ENCODE results near the gene PTPRE. TPM values are rescaled to one million over a fixed set of nuclear protein-coding genes. Genes with fewer than 3 reads are reported as not detected.
A peak's percentile ranks its signal among the peaks of the same experiment; 100 is the strongest.

The PTPRE gene
- total RNA-seq, 1 donor from 2014 or later: 0.21 TPM

DNA sequence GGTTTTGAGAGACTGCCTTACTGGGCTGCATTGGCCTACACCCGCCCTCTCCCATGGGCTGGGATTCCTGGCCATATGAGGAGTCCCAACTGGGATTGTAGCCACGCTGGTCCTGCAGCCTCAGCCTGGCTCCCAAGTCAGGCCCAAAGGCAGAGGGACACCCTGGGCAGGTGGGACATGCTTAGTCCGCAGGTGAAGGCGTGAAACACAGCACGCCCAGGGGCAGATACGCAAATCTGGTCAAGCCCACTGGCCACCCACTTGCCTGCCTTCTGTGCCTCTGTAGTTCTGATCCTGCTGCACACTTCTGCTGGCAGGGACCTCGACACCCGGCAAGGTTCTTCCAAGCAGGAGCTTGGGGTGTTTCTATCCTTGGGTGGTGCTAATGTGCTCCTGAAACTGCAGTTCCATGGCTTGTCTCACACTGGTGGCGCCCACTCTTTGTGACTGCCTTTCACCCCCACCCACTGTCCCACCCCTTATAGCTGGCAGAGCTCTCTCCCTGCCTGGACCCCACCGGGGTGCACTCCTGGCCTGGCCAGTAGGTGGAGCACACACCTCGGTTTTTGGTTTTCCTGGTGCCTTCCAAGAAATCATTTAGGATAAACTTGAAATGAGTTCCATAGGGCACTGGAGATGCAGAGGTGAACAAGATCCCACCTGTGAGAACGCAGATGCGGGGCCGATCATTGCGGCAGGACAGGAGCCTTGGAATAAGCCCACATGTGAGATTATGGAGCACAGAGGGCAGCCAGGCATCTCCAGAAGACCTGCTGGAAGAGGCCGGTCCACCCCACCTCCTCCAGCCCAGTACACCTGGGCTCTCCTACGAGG, 171.4 kb downstream of the PTPRE start:
- no peaks in the 10 kb centered on the region for H3K4me1 ChIP-seq
- H3K36me3 Mint-ChIP-seq: no peaks in the 10 kb centered on the region
- H4K20me1 ChIP-seq (ENCODE audit: low read depth): no peaks in the 10 kb centered on the region
- no peak overlapping the region for H3K4me3 ChIP-seq
- H3K4me3 Mint-ChIP-seq: no peak overlapping the region
- H3K9ac ChIP-seq: no peak overlapping the region
- no peak overlapping the region for H2AFZ ChIP-seq (replicated peaks)
- H3F3A ChIP-seq (ENCODE audit: low read depth): no peaks in the 10 kb centered on the region
- peak; percentile 63 for DNase-seq (ENCODE audit: low spot score)
- H3K27me3 ChIP-seq: no peaks in the 10 kb centered on the region
- H3K9me3 Mint-ChIP-seq: no peaks in the 10 kb centered on the region
- TF ChIP-seq, protein P1, sequence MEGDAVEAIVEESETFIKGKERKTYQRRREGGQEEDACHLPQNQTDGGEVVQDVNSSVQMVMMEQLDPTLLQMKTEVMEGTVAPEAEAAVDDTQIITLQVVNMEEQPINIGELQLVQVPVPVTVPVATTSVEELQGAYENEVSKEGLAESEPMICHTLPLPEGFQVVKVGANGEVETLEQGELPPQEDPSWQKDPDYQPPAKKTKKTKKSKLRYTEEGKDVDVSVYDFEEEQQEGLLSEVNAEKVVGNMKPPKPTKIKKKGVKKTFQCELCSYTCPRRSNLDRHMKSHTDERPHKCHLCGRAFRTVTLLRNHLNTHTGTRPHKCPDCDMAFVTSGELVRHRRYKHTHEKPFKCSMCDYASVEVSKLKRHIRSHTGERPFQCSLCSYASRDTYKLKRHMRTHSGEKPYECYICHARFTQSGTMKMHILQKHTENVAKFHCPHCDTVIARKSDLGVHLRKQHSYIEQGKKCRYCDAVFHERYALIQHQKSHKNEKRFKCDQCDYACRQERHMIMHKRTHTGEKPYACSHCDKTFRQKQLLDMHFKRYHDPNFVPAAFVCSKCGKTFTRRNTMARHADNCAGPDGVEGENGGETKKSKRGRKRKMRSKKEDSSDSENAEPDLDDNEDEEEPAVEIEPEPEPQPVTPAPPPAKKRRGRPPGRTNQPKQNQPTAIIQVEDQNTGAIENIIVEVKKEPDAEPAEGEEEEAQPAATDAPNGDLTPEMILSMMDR (IDR thresholded peaks at IDR 0.05): peak; percentile 84
- no peak for TF ChIP-seq EZH2phosphoT487 (IDR thresholded peaks at IDR 0.05)
- H3K9me3 ChIP-seq (ENCODE audit: low read depth): no peaks in the 10 kb centered on the region
- H3K4me2 ChIP-seq: no peak overlapping the region
- H3K27me3 Mint-ChIP-seq (ENCODE audit: insufficient read depth, low read depth): no peaks in the 10 kb centered on the region
- H3K27ac ChIP-seq: no peak overlapping the region
- H3K27ac Mint-ChIP-seq: no peak overlapping the region
- no peaks in the 10 kb centered on the region for H3K79me2 ChIP-seq (ENCODE audit: low read depth)
- no peaks in the 10 kb centered on the region for H3K36me3 ChIP-seq
- peaks cover 9% of the 10 kb centered on the region for H3K4me1 Mint-ChIP-seq

DNA sequence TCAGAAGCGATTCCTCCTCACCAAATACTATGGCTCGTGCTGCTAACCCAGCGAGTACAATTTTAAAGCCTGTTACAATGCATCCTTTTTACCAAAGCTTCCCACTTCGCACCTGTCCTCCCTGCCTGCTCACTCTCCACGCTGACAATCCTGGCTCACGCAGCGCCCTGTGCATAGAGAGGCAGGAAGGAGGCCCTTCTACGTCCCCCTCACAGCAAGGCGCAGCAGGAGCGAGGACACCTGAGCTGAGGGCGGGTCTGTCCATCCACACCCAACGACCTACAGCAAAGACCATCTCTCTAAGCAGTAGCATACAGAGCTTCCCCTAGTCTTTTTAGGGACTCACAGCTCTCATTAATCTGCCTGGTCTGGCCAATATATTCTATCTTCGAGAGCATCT, 173.3 kb downstream of the PTPRE start:
- no peaks in the 10 kb centered on the region for H3K79me2 ChIP-seq (ENCODE audit: low read depth)
- H3K4me1 Mint-ChIP-seq: peaks cover 9% of the 10 kb centered on the region
- H4K20me1 ChIP-seq (ENCODE audit: low read depth): no peaks in the 10 kb centered on the region
- H3K4me3 Mint-ChIP-seq: no peak overlapping the region
- H3K9ac ChIP-seq: no peak overlapping the region
- no peaks in the 10 kb centered on the region for H3K36me3 Mint-ChIP-seq
- no peak for TF ChIP-seq EZH2phosphoT487 (IDR thresholded peaks at IDR 0.05)
- no peak for TF ChIP-seq EZH2 (IDR thresholded peaks at IDR 0.05)
- TF ChIP-seq, protein P1 (IDR thresholded peaks at IDR 0.05): no peak
- H3K4me1 ChIP-seq: peaks cover 10% of the 10 kb centered on the region
- H3F3A ChIP-seq (ENCODE audit: low read depth): no peaks in the 10 kb centered on the region
- H3K9me3 Mint-ChIP-seq: no peaks in the 10 kb centered on the region
- no peaks in the 10 kb centered on the region for H3K27me3 ChIP-seq
- no peak overlapping the region for H2AFZ ChIP-seq (replicated peaks)
- no peak overlapping the region for H3K27ac Mint-ChIP-seq
- no peak overlapping the region for H3K27ac ChIP-seq
- H3K4me2 ChIP-seq: no peak overlapping the region
- H3K36me3 ChIP-seq: no peaks in the 10 kb centered on the region
- H3K9me3 ChIP-seq (ENCODE audit: low read depth): no peaks in the 10 kb centered on the region
- H3K4me3 ChIP-seq: no peak overlapping the region
- DNase-seq (ENCODE audit: low spot score): no peak
- peaks cover 4% of the 10 kb centered on the region for H3K27me3 Mint-ChIP-seq (ENCODE audit: insufficient read depth, low read depth)

DNA sequence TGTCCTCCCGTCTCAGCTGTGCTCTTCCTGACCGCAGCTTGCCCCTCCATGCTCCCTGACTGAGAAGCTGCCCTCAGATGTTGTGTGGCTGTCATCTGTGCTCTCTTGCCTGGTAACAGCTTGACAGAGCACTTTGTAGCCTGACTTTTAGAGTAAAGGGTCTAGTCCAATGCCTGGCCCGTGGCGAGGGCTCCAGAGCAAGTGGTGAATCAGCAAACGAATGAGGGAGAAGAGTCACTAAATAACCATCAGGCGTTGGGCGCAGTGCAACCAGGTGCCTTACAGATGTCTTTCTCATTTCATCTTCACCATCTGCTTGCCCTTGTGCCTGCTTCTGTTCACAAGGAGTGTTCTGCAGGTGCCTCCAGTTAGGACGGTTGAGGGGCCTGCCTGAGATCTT, 173.7 kb downstream of the PTPRE start:
- Histone ChIP-seq H3F3A (ENCODE audit: low read depth) (no peaks in the 10 kb centered on the region), H3K9me3 (ENCODE audit: low read depth) (no peaks in the 10 kb centered on the region), H3K9ac (no peak overlapping the region), H2AFZ (replicated peaks) (no peak overlapping the region), H3K27ac (no peak overlapping the region), H3K4me1 (peaks cover 14% of the 10 kb centered on the region), H3K4me3 (no peak overlapping the region), H4K20me1 (ENCODE audit: low read depth) (no peaks in the 10 kb centered on the region), H3K4me2 (no peak overlapping the region), H3K27me3 (no peaks in the 10 kb centered on the region), H3K79me2 (ENCODE audit: low read depth) (no peaks in the 10 kb centered on the region), H3K36me3 (no peaks in the 10 kb centered on the region)
- Mint-ChIP-seq H3K4me3 (no peak overlapping the region), H3K4me1 (peaks cover 9% of the 10 kb centered on the region), H3K36me3 (no peaks in the 10 kb centered on the region), H3K9me3 (no peaks in the 10 kb centered on the region), H3K27me3 (ENCODE audit: insufficient read depth, low read depth) (peaks cover 4% of the 10 kb centered on the region), H3K27ac (peak overlapping the region; percentile 10)
- no peak for DNase-seq (ENCODE audit: low spot score)
- TF ChIP-seq EZH2 (IDR thresholded peaks at IDR 0.05): no peak

DNA sequence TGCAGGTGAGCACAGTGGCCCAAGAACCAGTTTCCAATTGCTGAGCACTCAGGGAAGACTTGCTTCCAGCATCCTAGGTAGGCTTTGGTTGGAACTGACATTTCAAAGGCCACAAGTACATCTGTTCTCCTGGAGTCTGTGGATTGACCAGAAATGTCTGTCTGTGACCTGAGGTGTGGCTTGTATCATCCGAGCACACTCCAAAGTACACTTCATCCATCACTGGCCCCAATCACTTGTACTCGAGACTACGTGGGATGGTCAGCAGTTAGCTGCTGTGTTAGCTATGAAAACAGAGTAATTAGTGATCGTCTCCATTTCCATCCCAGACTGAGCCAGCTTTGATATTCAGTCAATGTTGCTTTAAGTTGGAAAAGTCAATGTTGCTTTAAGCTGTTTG, 174.3 kb downstream of the PTPRE start:
- Histone ChIP-seq H3K9ac (no peak overlapping the region), H3K27me3 (no peaks in the 10 kb centered on the region), H3K4me2 (no peak overlapping the region), H3K27ac (no peak overlapping the region), H3F3A (ENCODE audit: low read depth) (no peaks in the 10 kb centered on the region), H4K20me1 (ENCODE audit: low read depth) (no peaks in the 10 kb centered on the region), H3K4me1 (peaks cover 16% of the 10 kb centered on the region), H3K4me3 (no peak overlapping the region), H3K9me3 (ENCODE audit: low read depth) (no peaks in the 10 kb centered on the region), H2AFZ (replicated peaks) (no peak overlapping the region), H3K36me3 (no peaks in the 10 kb centered on the region), H3K79me2 (ENCODE audit: low read depth) (no peaks in the 10 kb centered on the region)
- no peak for DNase-seq (ENCODE audit: low spot score)
- TF ChIP-seq, protein P1 (IDR thresholded peaks at IDR 0.05): no peak
- TF ChIP-seq EZH2phosphoT487 (IDR thresholded peaks at IDR 0.05) (no peak), EZH2 (IDR thresholded peaks at IDR 0.05) (no peak)
- peaks cover 9% of the 10 kb centered on the region for H3K4me1 Mint-ChIP-seq
- no peaks in the 10 kb centered on the region for H3K9me3 Mint-ChIP-seq
- no peak overlapping the region for H3K27ac Mint-ChIP-seq
- H3K4me3 Mint-ChIP-seq: no peak overlapping the region
- H3K27me3 Mint-ChIP-seq (ENCODE audit: insufficient read depth, low read depth): peaks cover 6% of the 10 kb centered on the region
- H3K36me3 Mint-ChIP-seq: no peaks in the 10 kb centered on the region

Measured in neural progenitor cell (in vitro differentiated cells).